Ramos (cell line): ENCODE measurements around the gene OAT.
"Not testable (repeated sequence)": the region's sequence is repeated elsewhere in the genome, so short reads cannot be mapped to it uniquely, and the experiment has no call there.

ENCODE experiments used
- in situ Hi-C: fragments of 300-500 bp; cut with MboI; formaldehyde crosslinking; loops from one replicate; pipeline ENCODE4 v1.14.3; 2022; ENCODE audit warnings: low sequenced_read_pairs; ENCODE audit not compliant: unreplicated experiment

The OAT gene

DNA sequence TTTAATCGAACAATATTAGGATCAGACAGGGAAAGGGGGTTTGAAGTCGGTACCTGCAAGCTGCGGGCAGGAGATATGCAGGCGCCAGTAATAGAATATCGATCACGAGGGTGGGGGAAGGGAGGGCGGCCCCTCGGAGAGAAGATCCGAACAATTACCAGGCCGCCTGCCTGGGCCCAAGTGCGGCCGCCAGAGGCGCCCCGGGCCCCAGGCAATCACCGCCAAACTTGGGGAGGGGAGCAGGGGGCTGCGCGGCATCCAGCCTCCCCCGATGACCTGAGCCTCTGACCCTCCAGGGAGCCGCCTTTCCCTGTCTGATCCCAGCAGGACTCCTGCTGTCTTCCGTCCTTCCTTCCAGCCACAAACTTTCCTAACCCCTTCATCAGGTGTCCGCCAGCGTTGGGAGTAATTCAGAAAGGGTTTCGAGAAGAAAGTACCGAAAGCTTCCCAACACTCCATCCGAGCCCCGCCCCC is 30.0 kb upstream of the OAT start:
- in situ Hi-C loops = no loop called here

DNA sequence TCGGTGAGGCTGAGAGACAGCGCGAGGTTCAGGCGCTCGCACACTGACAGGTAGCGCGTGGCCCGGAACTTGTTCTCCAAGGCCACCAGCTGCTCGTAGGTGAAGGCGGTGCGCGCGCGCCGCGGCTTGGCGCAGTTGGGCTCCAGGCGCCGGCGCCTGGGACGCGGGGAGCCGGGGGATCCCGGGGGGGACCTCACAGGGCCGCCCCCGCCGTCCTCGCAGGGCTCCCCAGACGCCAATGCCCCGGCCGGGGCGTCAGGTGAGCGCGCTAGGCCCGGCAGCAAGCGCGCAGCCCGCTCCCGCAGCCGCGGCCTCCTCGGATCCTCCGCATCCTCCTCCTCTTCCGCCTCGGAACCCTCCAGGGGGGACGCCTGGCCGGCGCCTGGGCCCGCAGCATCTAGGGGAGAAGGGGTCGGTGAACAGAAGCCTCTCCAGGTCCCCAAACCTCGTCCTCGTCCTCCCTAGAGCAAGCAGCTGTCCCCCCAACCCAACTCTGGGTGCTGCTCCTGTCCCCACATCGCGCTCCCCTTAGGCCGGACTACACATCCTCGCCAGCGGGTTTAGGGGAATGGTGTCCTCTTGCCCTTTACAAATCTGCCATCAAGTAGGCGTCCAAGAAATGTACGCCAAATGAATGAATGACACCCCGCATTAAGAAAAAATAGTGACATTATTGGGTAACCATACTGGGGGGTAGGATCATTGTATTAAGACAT is 29.2 kb upstream of the OAT start:
- in situ Hi-C loops = no loop called here

GRCh38 chr10:124446830-124447750 is 28.4 kb upstream of the OAT start:
- in situ Hi-C loops = no loop called here

- in situ Hi-C loops = not testable (repeated sequence)
Observed at GRCh38 chr10:124441694-124442093, 23.0 kb upstream of the OAT start.

DNA sequence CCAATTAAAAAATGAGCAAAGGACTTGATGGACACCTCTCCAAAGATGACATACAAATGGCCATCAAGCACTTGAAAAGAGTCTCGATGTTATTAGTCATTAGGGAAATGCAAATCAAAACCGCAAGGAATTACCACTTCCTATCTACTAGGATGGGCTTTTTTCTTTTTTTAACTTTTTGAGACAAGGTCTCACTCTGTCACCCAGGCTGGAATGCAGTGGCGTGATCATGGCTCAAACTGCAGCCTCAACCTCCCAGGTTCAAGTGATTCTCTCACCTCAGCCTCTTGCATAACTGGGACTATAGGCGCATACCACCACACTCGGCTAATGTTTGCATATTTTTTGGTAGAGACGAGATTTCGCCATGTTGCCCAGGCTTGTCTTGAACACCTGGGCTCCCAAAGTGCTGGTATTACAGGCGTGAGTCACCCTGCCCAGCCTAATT is 17.5 kb upstream of the OAT start:
- in situ Hi-C loops = no loop called here

DNA sequence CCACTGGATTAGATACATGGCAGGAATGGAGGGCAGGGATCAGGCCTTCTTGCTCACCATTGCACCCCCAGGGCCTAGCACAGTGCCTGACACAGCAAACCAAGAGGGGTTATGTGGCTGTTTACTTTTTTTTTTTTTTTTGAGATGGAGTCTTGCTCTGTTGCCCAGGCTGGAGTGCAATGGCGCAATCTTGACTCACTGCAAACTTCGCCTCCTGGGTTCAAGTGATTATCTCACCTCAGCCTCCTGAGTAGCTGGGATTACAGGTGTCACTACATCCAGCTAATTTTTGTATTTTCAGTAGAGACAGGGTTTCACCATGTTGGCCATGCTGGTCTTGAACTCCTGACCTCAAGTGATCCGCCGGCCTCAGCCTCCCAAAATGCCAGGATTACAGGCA is 17.0 kb upstream of the OAT start:
- in situ Hi-C loops = not testable (repeated sequence)

DNA sequence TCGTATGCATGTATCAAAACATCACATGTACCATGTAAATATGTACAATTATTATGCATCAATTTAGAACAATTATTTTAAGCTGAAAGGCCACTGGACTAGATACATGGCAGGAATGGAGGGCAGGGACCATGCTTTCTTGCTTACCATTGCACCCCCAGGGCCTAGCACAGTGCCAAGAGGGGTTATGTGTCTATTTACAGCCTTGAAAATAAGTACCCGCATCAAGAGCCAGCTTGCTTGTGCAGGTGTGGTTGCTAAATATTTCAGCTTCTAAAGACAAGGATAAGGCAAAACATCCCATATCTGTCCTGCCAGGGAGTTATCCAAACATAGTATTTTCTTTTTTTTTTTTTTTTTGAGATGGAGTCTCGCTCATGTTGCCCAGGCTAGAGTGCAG is 14.7 kb upstream of the OAT start:
- in situ Hi-C loops = no loop called here

DNA sequence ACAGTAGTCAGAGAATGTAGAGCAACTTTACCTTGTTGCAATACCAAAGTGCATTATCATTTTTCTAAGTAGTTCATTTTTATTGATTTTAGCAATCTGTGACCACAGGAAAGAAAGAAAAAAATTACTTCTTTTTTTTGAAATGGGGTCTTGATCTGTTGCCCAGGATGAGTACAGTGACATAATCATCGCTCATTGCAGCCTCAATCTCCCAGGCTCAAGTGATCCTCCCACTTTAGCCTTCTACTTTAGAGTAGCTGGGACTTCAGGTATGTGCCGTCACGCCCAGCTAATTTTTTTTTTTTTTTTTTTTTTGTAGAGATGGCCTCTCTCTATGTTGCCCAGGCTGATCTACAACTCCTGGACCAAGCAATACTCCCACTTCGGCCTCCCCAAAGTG is 11.4 kb upstream of the OAT start:
- in situ Hi-C loops = no loop called here

DNA sequence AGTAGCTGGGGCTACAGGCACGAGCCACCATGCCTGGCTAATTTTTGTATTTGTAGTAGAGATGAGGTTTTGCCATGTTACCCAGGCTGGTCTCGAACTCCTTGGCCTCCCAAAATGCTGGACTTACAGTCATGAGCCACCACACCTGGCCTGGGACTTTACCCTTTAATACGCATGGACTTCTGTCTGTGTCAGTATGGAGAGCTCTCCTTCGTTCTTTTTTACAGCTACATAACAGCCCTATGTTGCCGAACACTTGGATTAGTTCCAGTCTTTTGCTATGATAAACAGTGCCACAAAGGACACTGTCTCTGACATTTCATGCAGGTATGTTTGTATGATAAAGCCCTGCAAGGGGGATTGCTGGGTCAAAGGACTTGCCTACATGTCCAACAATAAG is 10.9 kb upstream of the OAT start:
- in situ Hi-C loops = no loop called here

DNA sequence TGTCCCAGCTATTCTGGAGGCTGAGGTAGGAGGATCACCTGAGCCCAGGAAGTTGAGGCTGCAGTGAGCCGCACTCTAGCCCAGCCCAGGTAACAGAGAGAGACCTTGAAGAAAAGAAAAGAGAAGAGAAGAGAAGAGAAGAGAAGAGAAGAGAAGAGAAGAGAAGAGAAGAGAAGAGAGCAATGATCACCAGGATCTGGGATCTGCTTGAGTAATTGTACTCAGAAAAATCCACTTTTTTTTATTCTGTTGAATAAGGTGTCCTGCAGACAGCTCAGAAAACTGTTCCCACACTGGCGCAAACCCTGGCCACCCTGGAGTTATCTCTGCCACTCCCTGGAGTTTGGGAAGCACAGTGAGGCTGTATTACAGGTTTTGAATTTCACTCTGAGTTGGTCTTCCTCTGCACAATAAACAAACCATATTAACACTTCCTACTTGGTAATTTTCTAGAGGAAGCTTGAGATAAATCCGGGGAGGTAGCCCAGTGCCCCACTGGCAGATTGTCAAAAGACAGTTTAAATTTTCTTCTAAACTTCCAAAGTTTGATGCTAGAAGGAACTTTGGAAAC is 9.6 kb upstream of the OAT start:
- in situ Hi-C loops = no loop called here

DNA sequence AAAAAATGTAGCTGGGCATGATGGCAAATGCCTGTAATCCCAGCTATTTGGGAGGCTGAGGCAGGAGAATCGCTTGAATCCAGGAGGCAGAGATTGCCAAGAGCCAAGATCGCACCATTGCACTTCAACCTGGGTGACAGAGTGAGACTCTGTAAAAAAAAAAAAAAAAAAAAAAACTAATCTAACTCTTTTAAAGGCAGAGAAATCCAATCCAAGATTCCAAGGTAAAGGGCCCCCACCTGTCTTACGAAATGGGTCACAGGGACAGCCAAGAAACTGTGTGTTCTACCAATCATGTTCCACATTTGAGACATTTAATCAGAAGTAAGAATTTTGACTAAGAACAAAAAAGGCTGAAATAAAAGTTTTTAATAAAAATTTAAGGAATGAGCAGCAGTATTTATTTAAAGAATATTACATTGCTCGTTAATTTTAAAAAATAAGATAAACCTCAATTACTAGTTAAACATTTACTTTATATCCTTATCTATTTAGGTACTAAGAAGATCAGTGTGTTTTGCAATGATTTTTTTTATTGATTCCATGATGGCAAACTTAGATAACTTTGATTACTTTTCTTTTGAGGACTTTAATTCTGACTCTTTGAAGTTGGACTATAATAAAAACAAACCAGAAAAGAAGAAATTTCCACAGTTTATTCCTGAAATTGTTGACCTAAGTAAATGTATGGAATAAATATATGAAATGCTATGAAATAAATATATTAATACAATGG is 6.7 kb upstream of the OAT start:
- in situ Hi-C loops = no loop called here

GRCh38 chr10:124423813-124424212 is 5.1 kb upstream of the OAT start:
- in situ Hi-C loops = no loop called here

- in situ Hi-C loops = no loop called here
Observed at GRCh38 chr10:124422742-124423141, 4.0 kb upstream of the OAT start.

DNA sequence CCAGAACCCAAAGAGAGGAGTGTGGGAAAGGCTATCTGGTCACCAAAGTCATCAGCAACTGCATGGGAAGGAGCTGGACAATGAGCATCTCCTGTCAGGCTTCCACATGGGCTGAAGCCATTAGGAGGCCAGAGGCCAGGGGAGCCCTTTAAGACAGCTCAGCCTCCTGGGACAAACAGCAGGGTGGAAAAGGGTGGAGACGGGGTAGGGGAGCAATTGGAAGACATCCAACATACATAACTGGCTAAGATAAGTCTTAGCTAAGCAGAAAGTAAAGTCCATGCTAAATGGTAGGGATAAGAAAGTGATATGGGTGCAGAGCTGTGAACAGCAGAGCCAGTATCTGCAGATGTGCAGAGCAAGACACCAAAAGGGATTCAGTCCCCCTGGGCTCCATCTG is 1.5 kb upstream of the OAT start:
- in situ Hi-C loops = no loop called here

DNA sequence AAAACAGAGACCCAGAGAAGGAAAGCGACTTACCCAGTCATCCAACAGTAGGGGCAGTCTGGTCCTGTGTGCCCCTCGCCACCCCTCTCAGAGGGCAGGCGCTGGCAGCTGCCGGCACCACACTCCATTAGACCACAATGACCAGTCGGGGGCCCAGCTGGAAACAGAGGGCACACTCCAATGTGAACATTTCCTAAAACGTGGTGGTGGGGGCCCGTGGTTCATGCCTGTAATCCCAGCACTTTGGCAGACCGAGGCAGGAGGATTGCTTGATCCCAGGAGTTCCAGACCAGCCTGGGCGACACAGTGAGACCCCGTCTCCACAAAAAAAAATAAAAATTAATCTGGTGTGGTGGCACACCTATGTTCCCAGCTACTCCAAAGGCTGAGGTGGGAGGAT is 912 bp upstream of the OAT start:
- in situ Hi-C loops = no loop called here

GRCh38 chr10:124417895-124418725 is 613 bp downstream of the OAT start:
- in situ Hi-C loops = no loop called here

DNA sequence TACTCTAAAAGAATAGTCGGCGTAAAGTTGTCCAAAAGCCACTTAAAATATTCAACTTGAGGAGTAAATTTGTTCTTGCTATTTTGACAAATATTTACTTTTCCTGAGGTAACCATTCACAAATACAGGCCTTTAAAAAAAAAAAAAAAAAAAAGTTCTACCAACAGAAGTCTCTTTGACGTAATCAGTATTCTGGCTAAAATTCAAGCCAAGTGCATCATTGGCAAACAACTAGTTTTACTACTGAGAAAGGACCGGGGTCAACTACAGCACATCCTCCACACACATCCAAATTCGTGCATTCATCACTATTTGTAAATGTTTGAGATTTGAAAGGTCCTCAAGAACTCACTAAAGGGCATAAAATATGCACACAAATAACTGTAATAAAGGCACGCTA is 2.0 kb downstream of the OAT start:
- in situ Hi-C loops = no loop called here

DNA sequence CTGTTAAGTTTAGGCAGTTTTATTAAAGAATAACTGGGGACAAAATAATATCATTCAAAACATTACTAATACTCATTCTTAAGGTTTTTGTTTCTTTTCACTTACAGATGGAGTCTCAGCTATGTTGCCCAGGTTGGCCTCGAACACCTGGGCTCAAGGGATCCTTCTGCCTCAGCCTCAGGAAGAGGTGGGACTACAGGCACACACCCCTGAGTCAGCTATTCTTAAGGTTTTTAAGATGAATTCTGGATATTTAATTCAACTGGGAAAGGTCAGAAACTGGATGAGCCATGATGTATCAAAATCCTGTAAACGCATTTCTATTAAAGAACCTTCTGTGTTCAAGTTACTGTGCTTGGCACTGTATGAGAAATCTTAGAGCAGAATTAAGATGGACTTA is 3.5 kb downstream of the OAT start:
- in situ Hi-C loops = no loop called here

DNA sequence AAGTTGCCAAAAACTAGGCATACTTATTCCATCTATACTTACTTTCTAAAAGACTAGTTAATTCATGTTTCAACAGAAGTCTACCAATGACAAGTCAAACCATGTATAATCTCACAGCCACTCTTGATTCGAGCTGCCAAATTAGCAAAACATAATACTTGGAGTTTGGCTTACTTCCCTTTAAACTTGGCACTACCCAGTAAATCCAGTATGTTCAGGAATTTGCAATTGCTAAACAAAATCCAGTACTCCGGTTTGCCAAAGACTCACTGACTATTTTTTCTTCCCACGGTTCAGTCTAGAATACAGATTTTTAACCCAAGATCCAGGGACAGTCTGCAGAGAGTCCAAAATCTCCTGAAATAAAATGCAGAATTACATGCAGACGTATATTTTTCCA is 4.6 kb downstream of the OAT start:
- in situ Hi-C loops = no loop called here

- in situ Hi-C loops = no loop called here
Observed at GRCh38 chr10:124409696-124410095, 9.0 kb downstream of the OAT start.
